ENCODE data around the gene ZGLP1.
"Not testable (repeated sequence)": the region's sequence is repeated elsewhere in the genome, so short reads cannot be mapped to it uniquely, and the experiment has no call there.

- TF ChIP-seq CTCF (IDR thresholded peaks at IDR 0.05; ENCODE audit: borderline replicate concordance, extremely low read depth, low read length, poor library complexity, severe bottlenecking); EZH2 (IDR thresholded peaks at IDR 0.05; ENCODE audit: borderline replicate concordance, low read depth, low read length, severe bottlenecking): not testable (repeated sequence)
These were observed 27.1 kb upstream of the ZGLP1 start for GRCh38 chr19:10336725-10337124.

Data from DND-41 (cell line).